GM12874 (cell line): Measurements from ENCODE around the gene MAP3K15.

Experiments used
- CTCF ChIP-seq: IDR thresholded peaks from 2 replicates; pipeline ENCODE4 v1.5.1; 2011; ENCODE audit warnings: low read depth, mild to moderate bottlenecking, control low read depth, low read length, moderate library complexity; ENCODE audit not compliant: insufficient read depth

The MAP3K15 gene

GRCh38 chrX:19512359-19512758 lies 2.9 kb downstream of the MAP3K15 start:
- TF ChIP-seq CTCF = no peak

- TF ChIP-seq CTCF = no peak
Observed at GRCh38 chrX:19496711-19497110, 18.6 kb downstream of the MAP3K15 start.

- no peak for TF ChIP-seq CTCF
Observed at GRCh38 chrX:19487520-19488200, 27.6 kb downstream of the MAP3K15 start.

GRCh38 chrX:19479458-19479857 lies 35.9 kb downstream of the MAP3K15 start:
- TF ChIP-seq CTCF = no peak

- TF ChIP-seq CTCF = no peak
Observed at GRCh38 chrX:19462879-19463278, 52.4 kb downstream of the MAP3K15 start.

- no peak for TF ChIP-seq CTCF
Observed at GRCh38 chrX:19462231-19462630, 53.1 kb downstream of the MAP3K15 start.

GRCh38 chrX:19457662-19458061 lies 57.6 kb downstream of the MAP3K15 start:
- TF ChIP-seq CTCF = no peak

- TF ChIP-seq CTCF = no peak
Observed at GRCh38 chrX:19448077-19448476, 67.2 kb downstream of the MAP3K15 start.
